Activated T-cell treated with anti-CD3 and anti-CD28 coated beads, Interleukin-2, amount 50 U/mL, for 24 hours (primary cell): ENCODE results near the gene WFDC1.

Source experiments
- DNase-seq: peaks from one replicate; pipeline ENCODE4 v3.0.0-alpha.2; 2020
- H3K27ac Mint-ChIP-seq: 2 replicates; pipeline ENCODE4 v1.8.0; 2020; ENCODE audit warnings: mild to moderate bottlenecking, mixed read lengths
- H3K27me3 Mint-ChIP-seq: 2 replicates; pipeline ENCODE4 v1.8.0; 2020; ENCODE audit warnings: mixed read lengths
- H3K36me3 Mint-ChIP-seq: 2 replicates; pipeline ENCODE4 v1.8.0; 2020; ENCODE audit warnings: low read depth, mixed read lengths
- H3K4me1 Mint-ChIP-seq: 2 replicates; pipeline ENCODE4 v1.8.0; 2020; ENCODE audit warnings: low read depth, mixed read lengths
- H3K4me3 Mint-ChIP-seq: 2 replicates; pipeline ENCODE4 v1.8.0; 2020; ENCODE audit warnings: mild to moderate bottlenecking, moderate library complexity, mixed read lengths
- H3K9me3 Mint-ChIP-seq: 2 replicates; pipeline ENCODE4 v1.8.0; 2020; ENCODE audit warnings: mixed read lengths

Gene WFDC1

DNA sequence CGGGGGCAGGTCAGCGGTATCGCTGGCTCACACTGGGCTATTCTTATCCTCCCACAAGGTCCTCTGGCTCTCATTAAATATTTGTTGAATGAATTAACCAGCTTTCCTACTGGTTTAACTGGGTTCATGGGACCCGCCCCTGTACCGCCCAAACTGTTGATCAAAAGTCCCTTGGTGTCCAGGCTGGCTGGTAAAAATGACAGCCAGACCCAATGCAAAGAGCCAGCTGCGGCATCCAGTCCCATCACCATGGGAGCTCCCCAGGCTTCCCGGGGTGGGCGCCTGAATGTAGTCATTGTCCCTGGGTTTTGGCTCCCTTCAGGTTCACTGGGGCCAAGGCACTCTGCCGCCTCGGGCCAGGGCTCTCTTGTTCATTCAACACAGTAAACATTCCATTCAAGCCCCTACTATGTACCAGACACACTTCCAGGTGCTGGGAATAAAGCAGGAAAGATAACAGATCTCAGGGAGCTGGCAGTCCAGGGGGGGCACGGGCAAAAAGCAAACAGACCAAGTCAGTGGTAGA, 62.0 kb downstream of the WFDC1 start:
- H3K27ac Mint-ChIP-seq = no peak overlapping the region
- H3K27me3 Mint-ChIP-seq = peaks cover 5% of the 10 kb centered on the region
- no peaks in the 10 kb centered on the region for H3K36me3 Mint-ChIP-seq

GRCh38 chr16:84357191-84357651, 62.5 kb downstream of the WFDC1 start:
- H3K27me3 Mint-ChIP-seq = peaks cover 3% of the 10 kb centered on the region
- no peak overlapping the region for H3K4me3 Mint-ChIP-seq
- no peak for DNase-seq
- H3K4me1 Mint-ChIP-seq = peaks cover 29% of the 10 kb centered on the region
- H3K27ac Mint-ChIP-seq = no peak overlapping the region
- H3K36me3 Mint-ChIP-seq = no peaks in the 10 kb centered on the region
- H3K9me3 Mint-ChIP-seq = no peaks in the 10 kb centered on the region

More for the DNA sequence above, 62.0 kb downstream of the WFDC1 start:
- peaks cover 29% of the 10 kb centered on the region for H3K4me1 Mint-ChIP-seq
- no peaks in the 10 kb centered on the region for H3K9me3 Mint-ChIP-seq
- H3K4me3 Mint-ChIP-seq = no peak overlapping the region
- DNase-seq = no peak

DNA sequence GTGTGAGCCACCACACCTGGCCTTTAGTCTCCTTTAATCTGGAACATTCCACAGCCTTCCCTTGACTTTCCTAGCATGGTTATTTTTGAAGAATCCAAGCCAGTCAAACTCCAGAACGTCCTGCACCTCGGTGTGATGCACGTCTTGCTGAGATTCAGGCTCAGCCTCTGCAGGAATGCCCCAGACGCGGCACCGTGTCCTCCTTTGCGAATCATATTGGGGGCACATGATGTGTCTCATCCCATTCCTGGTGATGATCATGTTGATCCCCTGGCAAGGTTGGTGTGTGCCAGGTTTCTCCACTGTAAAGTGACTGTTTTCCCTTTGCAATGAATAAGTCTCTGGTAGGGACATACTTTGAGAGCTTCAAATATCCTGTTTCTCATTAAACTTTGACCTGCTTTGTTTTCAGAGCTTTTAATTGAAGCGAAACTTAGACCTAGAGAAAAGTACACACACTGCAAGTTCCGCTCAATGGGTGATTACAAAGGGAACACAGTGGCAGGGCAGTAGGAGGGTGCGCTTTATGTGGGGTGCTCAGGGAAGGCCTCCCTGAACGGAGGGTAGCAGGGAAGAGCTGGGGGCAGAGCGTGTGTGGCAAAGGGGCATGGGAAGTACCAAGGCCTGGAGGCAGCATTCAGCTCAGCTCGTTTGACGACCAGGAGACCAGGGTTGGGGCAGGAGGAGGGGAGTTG, 64.1 kb downstream of the WFDC1 start:
- Mint-ChIP-seq H3K27ac (no peak overlapping the region), H3K27me3 (no peaks in the 10 kb centered on the region), H3K4me3 (no peak overlapping the region), H3K4me1 (peaks cover 29% of the 10 kb centered on the region), H3K36me3 (no peaks in the 10 kb centered on the region), H3K9me3 (no peaks in the 10 kb centered on the region)
- DNase-seq = no peak

GRCh38 chr16:84359326-84359725, 64.6 kb downstream of the WFDC1 start:
- H3K36me3 Mint-ChIP-seq = no peaks in the 10 kb centered on the region
- no peak for DNase-seq
- H3K9me3 Mint-ChIP-seq = no peaks in the 10 kb centered on the region
- H3K27ac Mint-ChIP-seq = no peak overlapping the region
- H3K4me3 Mint-ChIP-seq = no peak overlapping the region
- H3K27me3 Mint-ChIP-seq = peaks cover 4% of the 10 kb centered on the region
- peaks cover 29% of the 10 kb centered on the region for H3K4me1 Mint-ChIP-seq

- Mint-ChIP-seq H3K9me3 (no peaks in the 10 kb centered on the region), H3K36me3 (no peaks in the 10 kb centered on the region), H3K27ac (peak overlapping the region; percentile 85), H3K27me3 (peaks cover 9% of the 10 kb centered on the region), H3K4me3 (peak overlapping the region; percentile 29), H3K4me1 (peaks cover 29% of the 10 kb centered on the region)
- peak; percentile 41 for DNase-seq
These were observed 65.5 kb downstream of the WFDC1 start for GRCh38 chr16:84360170-84360569.

- Mint-ChIP-seq H3K4me1 (peaks cover 29% of the 10 kb centered on the region), H3K27me3 (peaks cover 9% of the 10 kb centered on the region), H3K9me3 (no peaks in the 10 kb centered on the region), H3K27ac (peak overlapping the region; percentile 85), H3K36me3 (no peaks in the 10 kb centered on the region), H3K4me3 (no peak overlapping the region)
- no peak for DNase-seq
These were observed 66.1 kb downstream of the WFDC1 start for GRCh38 chr16:84360748-84361147.

GRCh38 chr16:84361546-84361945, 66.9 kb downstream of the WFDC1 start:
- peaks cover 17% of the 10 kb centered on the region for H3K27me3 Mint-ChIP-seq

DNA sequence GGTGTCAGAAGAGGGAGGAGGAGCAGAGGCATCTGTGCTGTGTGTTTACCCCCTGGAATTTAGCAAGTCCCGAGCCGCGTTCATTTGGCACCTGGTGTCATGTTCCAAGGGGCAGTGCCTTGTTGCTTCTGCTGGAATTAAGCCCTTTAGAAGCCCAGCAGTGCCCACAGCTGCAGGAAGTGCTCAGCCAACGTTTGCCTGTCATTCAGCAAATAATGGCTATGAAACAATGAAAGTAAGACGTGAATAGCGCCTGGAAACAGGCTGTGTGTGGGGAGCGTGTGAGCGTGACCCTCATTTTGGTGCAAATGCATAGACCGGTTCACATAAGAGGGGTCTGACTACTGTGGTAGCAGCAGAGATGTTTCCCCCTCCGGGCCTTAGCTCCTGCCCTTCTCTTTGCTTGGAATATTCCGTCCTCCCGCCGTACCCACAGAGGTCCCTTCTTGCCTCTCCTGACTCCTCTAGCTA, 67.8 kb downstream of the WFDC1 start:
- Mint-ChIP-seq H3K27ac (no peak overlapping the region), H3K4me1 (peaks cover 28% of the 10 kb centered on the region), H3K27me3 (peaks cover 26% of the 10 kb centered on the region), H3K9me3 (no peaks in the 10 kb centered on the region), H3K36me3 (no peaks in the 10 kb centered on the region), H3K4me3 (no peak overlapping the region)
- DNase-seq = no peak

More at GRCh38 chr16:84361546-84361945, 66.9 kb downstream of the WFDC1 start:
- H3K9me3 Mint-ChIP-seq = no peaks in the 10 kb centered on the region
- H3K4me3 Mint-ChIP-seq = no peak overlapping the region
- peaks cover 29% of the 10 kb centered on the region for H3K4me1 Mint-ChIP-seq
- H3K27ac Mint-ChIP-seq = no peak overlapping the region
- DNase-seq = no peak
- H3K36me3 Mint-ChIP-seq = no peaks in the 10 kb centered on the region

DNA sequence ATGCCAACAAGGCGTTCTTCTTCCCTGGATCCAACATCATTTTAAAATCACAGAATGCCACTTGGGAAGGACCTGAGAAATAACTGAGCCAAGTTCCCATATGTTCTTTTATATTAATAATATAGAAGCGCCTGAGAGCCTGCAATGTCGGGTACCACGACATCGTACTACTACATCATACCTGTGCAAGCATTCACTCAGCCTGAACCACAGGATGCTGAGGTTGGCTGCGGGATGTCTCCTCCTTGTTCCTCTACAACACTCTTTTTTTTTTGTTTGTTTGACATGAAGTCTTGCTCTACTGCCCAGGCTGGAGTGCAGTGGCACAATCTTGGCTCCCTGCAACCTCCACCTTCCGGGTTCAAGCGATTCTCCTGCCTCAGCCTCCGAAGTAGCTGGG, 71.5 kb downstream of the WFDC1 start:
- Mint-ChIP-seq H3K4me1 (peaks cover 10% of the 10 kb centered on the region), H3K27ac (no peak overlapping the region), H3K9me3 (no peaks in the 10 kb centered on the region), H3K4me3 (no peak overlapping the region), H3K36me3 (no peaks in the 10 kb centered on the region), H3K27me3 (peaks cover 59% of the 10 kb centered on the region)
- DNase-seq = no peak

DNA sequence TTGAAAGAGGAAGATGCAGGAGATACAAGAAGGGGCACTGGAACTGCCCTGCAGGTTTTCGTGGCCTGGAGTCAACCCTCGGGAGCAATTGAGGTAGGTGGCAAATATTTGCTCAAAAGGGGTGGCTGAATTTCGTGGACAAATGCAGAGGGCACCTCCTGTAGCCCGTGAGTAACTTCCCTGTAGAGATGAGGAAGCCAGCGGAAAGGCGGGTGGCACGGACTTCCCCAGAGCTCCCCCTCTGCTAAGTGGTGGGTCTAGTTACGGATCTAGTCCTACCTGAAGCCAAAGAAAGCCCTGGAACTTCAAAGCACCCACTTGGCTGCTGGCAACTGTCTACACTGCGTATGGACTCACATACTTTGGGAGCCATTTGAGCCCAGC, 72.6 kb downstream of the WFDC1 start:
- Mint-ChIP-seq H3K9me3 (no peaks in the 10 kb centered on the region), H3K27ac (no peak overlapping the region), H3K27me3 (peaks cover 67% of the 10 kb centered on the region), H3K36me3 (no peaks in the 10 kb centered on the region), H3K4me3 (no peak overlapping the region), H3K4me1 (peaks cover 10% of the 10 kb centered on the region)
- no peak for DNase-seq

DNA sequence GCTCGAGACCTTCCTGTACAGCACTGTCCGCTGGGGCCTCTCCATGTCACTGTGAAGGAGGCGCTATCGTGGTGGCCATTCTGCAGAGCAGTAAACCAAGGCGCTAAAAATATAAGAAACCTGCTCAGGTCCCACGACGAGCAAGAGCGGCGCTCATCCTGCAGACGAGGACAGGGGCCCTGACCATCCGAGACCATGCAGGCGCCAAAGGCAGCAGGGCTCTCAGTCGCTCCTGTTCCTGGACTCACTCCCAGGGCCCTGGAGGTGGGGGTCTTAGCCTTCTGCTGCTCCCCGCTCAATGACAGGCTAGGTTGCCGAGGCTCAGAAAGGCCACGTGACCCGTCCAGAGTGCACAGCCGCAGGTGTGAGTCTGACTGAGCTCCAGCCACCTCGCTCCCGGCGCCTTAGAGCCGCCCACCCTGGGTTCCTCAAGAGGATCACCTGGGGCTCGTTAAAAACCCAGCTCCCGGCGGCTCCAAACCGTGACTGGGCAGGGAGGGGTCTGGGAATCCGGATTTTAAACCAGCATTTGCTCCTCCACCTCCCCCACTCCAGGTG, 73.2 kb downstream of the WFDC1 start:
- no peak overlapping the region for H3K4me3 Mint-ChIP-seq
- H3K36me3 Mint-ChIP-seq = no peaks in the 10 kb centered on the region
- no peaks in the 10 kb centered on the region for H3K9me3 Mint-ChIP-seq
- no peak overlapping the region for H3K27ac Mint-ChIP-seq
- peaks cover 67% of the 10 kb centered on the region for H3K27me3 Mint-ChIP-seq
- peaks cover 10% of the 10 kb centered on the region for H3K4me1 Mint-ChIP-seq
- DNase-seq = no peak

DNA sequence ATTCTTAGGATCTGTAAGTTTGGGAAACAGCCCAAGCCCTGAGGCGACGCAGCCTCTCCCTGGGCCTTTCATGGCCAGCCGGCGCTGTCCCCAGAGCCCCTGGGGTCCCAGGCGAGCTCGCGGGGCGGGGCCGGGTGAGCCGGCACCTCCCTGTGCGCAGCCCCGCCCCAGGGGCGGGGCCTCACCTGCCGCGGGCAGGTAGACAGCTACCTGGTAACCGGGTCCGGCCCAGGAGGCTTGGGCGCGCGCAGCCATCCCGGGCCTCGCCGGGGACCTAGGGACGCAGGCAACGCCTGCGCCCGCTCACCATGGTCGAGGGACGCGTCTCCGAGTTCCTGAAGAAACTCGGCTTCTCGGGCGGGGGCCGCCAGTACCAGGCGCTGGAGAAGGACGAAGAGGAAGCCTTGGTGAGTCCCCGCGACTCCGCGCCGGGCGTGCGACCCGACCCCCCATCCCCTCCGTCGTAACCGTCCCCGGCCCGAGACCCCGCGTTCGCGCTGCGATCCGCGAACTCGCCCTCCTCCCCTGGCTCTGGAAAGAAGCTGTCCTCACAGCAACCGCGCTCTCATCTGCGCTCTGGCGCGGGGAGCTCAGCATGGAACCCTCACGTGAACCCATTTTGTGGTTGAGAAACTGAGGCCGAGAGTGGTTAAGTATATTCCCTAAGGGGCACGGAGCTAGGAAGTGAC, 73.8 kb downstream of the WFDC1 start, which contains the start of gene ATP2C2:
ATP2C2 (plus strand) TSS at position 231 of the 689 bp plus-strand sequence; CDS start at position 309, 78 bp downstream.
- no peak for DNase-seq
- no peak within 1 kb of the TSS for H3K27ac Mint-ChIP-seq
- no peaks in the 10 kb centered on the region for H3K36me3 Mint-ChIP-seq
- H3K4me1 Mint-ChIP-seq = peaks cover 10% of the 10 kb centered on the region
- peak within 1 kb of the TSS; percentile 30 for H3K4me3 Mint-ChIP-seq
- peaks cover 67% of the 10 kb centered on the region for H3K27me3 Mint-ChIP-seq
- H3K9me3 Mint-ChIP-seq = no peaks in the 10 kb centered on the region

GRCh38 chr16:84369105-84369504, 74.4 kb downstream of the WFDC1 start:
- Mint-ChIP-seq H3K27me3 (peaks cover 65% of the 10 kb centered on the region), H3K27ac (no peak overlapping the region), H3K4me3 (no peak overlapping the region), H3K9me3 (no peaks in the 10 kb centered on the region), H3K4me1 (peaks cover 10% of the 10 kb centered on the region), H3K36me3 (no peaks in the 10 kb centered on the region)
- DNase-seq = no peak

- H3K27ac Mint-ChIP-seq = no peak overlapping the region
- no peaks in the 10 kb centered on the region for H3K9me3 Mint-ChIP-seq
- no peak overlapping the region for H3K4me3 Mint-ChIP-seq
- peaks cover 59% of the 10 kb centered on the region for H3K27me3 Mint-ChIP-seq
- no peaks in the 10 kb centered on the region for H3K36me3 Mint-ChIP-seq
- no peak for DNase-seq
- peaks cover 10% of the 10 kb centered on the region for H3K4me1 Mint-ChIP-seq
These were observed 75.4 kb downstream of the WFDC1 start for GRCh38 chr16:84369938-84370627.
